ENCODE data around the gene UBQLNL.

Gene UBQLNL

GRCh38 chr11:5516599-5516998 is at the start of gene UBQLNL:
TSS of gene UBQLNL (minus strand) at chr11:5516699. CDS start at chr11:5516441, 258 bp downstream.
- no peak for DNase-seq

GRCh38 chr11:5564259-5565019 is 47.9 kb upstream of the UBQLNL start:
- no peak for DNase-seq

GRCh38 chr11:5557751-5558150 is 41.3 kb upstream of the UBQLNL start:
- no peak for DNase-seq

- no peak for DNase-seq
These were observed 40.2 kb upstream of the UBQLNL start for GRCh38 chr11:5556596-5557188.

GRCh38 chr11:5553343-5553742 is 36.8 kb upstream of the UBQLNL start:
- DNase-seq = no peak

- no peak for DNase-seq
These were observed 34.1 kb upstream of the UBQLNL start for GRCh38 chr11:5550440-5551095.

GRCh38 chr11:5548440-5548839 is 31.9 kb upstream of the UBQLNL start, which contains the start of gene OR52H1:
TSS of gene OR52H1 (minus strand) at chr11:5548540. CDS start at chr11:5545505, 3,035 bp downstream.
- no peak for DNase-seq

- DNase-seq = no peak
These were observed 31.5 kb upstream of the UBQLNL start for GRCh38 chr11:5547982-5548381.

GRCh38 chr11:5546457-5546856 is 30.0 kb upstream of the UBQLNL start:
- no peak for DNase-seq

- DNase-seq = no peak
These were observed 24.9 kb upstream of the UBQLNL start for GRCh38 chr11:5541427-5541826.

- DNase-seq = no peak
These were observed 20.0 kb upstream of the UBQLNL start for GRCh38 chr11:5536482-5536881.

GRCh38 chr11:5534046-5534445 is 17.5 kb upstream of the UBQLNL start:
- no peak for DNase-seq

GRCh38 chr11:5531053-5531831 is 14.7 kb upstream of the UBQLNL start:
- no peak for DNase-seq

- DNase-seq = no peak
These were observed 12.0 kb upstream of the UBQLNL start for GRCh38 chr11:5528495-5528894.

- DNase-seq = no peak
These were observed 11.2 kb upstream of the UBQLNL start for GRCh38 chr11:5527716-5528115.

GRCh38 chr11:5524756-5525155 is 8.3 kb upstream of the UBQLNL start:
- no peak for DNase-seq

- DNase-seq = no peak
These were observed 5.8 kb upstream of the UBQLNL start for GRCh38 chr11:5522308-5522707.

GRCh38 chr11:5521540-5521939 is 5.0 kb upstream of the UBQLNL start:
- no peak for DNase-seq

- no peak for DNase-seq
These were observed 1.7 kb downstream of the UBQLNL start for GRCh38 chr11:5514841-5515240.

GRCh38 chr11:5509803-5510202 is 6.7 kb downstream of the UBQLNL start, which contains the start of gene UBQLN3:
TSS of gene UBQLN3 (minus strand) at chr11:5509957. CDS start at chr11:5509558, 399 bp downstream.
- no peak for DNase-seq

- no peak for DNase-seq
These were observed 7.9 kb downstream of the UBQLNL start for GRCh38 chr11:5508605-5509004.

GRCh38 chr11:5507933-5508305 is 8.6 kb downstream of the UBQLNL start:
- DNase-seq = no peak

All from T1000 (cell line).